Astrocyte of the cerebellum (primary cell): ENCODE data around the gene GSTO1.

ENCODE experiments used
- DNase-seq: peaks from one replicate; pipeline ENCODE4 v3.0.0-alpha.2; 2011; ENCODE audit warnings: low read depth
- H3K4me3 ChIP-seq: 2 replicates; pipeline ENCODE4 v1.5.1; 2011; ENCODE audit warnings: mild to moderate bottlenecking, low read depth, low read length, moderate library complexity
- CTCF ChIP-seq: IDR thresholded peaks from 2 replicates; pipeline ENCODE4 v1.5.1; 2012; ENCODE audit warnings: low read length, low read depth, moderate library complexity, mild to moderate bottlenecking; ENCODE audit errors: missing control alignments
- in situ Hi-C: cut with HindIII; loops from 2 replicates; pipeline ENCODE4 v1.10.0; 2017; ENCODE audit warnings: low sequenced_read_pairs

GSTO1 gene

DNA sequence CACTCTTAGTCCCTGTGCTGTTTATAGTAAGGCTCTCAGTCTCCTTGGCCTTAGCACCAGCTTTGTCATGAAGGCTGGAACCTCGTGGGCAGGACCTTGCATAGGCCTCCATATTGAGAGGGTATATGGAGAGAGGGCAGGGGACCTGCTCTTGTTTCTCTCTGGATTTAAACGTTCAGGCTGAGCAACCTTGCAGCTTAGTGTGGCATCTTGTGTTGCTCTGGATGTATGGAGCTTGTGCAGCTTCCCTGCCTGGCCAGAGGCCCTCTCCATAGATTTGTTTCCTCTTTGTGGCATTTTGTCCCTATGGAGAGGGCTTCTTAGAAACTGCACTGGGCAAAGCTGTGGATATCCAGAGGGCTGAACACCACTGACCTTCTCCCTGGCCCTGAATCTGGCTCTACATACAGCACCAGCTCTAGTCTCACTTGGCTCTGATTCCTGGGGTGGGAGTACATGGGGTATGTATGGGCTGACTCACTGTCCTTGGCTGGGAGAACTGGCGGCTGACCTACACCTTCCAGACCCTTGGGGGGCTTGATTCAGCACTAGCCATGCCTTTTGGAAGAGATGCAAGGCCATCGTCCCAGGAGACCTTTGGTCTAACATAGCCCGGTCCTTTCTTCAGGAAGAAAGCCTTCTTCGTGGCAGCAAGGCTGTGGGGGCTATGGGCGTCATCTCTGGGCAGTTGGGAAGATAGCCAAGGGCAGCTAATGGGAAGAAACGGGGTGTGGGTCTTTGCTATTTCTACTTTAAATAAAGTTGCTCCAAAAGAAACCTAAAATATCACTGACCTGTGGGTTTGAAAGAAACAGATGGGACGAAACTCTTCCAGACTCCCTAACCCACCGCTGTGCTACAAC lies 53.1 kb downstream of the GSTO1 start:
- no peak for TF ChIP-seq CTCF
- in situ Hi-C loops = no loop called here
- H3K4me3 ChIP-seq = no peak overlapping the region
- no peak for DNase-seq

DNA sequence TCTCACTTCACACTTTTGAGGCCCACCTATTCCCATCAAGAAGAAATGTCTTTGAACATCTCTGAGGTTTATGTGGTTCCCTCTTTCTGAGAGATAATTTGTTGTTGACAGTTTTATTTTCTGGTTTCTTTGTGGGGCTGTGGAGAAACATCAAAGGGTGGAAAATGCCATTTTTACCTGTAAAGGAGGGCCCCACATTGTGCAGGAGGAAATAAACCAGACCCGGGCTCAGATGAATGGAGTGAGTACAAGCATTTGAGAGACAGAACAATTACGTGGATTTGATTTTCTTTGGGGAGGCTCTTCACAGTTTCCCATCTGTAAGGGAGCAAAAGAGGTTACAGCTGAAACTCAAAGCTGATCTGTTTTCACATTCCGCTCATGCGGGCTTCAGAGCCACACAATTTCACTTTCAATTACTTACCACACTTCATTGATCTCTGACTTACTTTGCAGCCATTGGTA lies 53.8 kb downstream of the GSTO1 start:
- no peak for TF ChIP-seq CTCF
- DNase-seq = no peak

DNA sequence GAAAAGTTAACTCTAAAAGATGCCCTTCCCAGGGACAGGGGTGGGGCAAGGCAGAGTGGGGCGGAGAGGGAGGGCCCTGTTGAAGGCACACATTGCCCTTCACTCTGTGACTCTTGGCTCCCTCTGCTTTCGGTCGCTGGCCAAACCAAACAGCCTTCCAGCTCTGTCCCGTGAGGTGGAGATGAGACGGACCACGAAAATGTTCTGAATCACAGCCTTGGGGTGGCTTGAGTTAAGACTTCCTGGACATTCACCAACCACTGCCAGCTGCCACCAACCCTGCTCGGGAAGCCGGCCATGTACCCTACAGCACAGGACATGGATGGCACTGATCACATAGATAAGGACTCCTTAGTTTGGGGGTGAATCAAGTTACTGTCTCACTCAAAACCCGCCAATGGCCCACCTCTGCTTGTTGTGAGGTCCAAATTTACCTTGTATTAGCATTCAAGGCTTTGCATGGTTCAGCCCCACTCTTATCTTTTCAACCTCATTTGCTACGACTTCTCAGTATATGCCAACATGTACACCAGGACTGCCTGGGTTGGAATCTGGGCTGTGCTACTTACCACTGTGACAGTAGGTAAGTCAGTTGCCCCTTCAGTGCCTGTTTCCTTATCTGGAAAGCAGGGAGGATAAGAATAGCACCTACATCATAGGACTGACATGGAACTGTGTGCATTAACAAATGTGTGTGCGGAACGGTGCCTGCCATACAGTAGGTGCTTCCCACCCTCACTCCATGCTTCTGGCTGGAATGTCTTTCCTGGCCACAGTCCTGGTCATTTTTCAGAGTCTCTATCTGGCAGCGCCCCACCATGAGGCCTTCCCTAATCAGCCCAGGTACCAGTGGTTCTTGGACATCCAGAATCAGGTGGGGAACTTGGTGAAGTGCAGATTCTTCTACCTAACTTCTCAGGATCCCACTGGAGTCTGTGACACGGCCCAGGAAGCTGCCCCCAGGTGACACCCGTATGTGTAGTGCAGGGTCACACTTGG lies 55.6 kb downstream of the GSTO1 start:
- no peak for DNase-seq
- TF ChIP-seq CTCF = no peak
- in situ Hi-C loops = no loop called here
- no peak overlapping the region for H3K4me3 ChIP-seq

More for the DNA sequence above, 53.8 kb downstream of the GSTO1 start:
- H3K4me3 ChIP-seq = no peak overlapping the region
- in situ Hi-C loops = no loop called here

GRCh38 chr10:104311184-104311720 lies 56.6 kb downstream of the GSTO1 start:
- TF ChIP-seq CTCF = no peak
- no peak for DNase-seq
- no peak overlapping the region for H3K4me3 ChIP-seq
- in situ Hi-C loops = no loop called here

- H3K4me3 ChIP-seq = no peak overlapping the region
- no peak for DNase-seq
- TF ChIP-seq CTCF = no peak
- in situ Hi-C loops = no loop called here
Measured at GRCh38 chr10:104314591-104315485, 60.1 kb downstream of the GSTO1 start.
